Activated T-cell treated with anti-CD3 and anti-CD28 coated beads, Interleukin-2, amount 50 U/mL, for 4 hours (primary cell): ENCODE data around the gene UBE2S. TPM values are rescaled to one million over a fixed set of nuclear protein-coding genes. Genes with fewer than 3 reads are reported as not detected.

Source experiments
- ATAC-seq, 2 donors: fragments of 200-7000 bp; cut with Tn5 transposase; one replicate each; pipeline ENCODE4 v1.10.0; 2021
- DNase-seq: peaks from one replicate; pipeline ENCODE4 v3.0.0-alpha.2; 2020
- H3K27me3 Mint-ChIP-seq: one replicate; pipeline ENCODE4 v1.8.0; 2021; ENCODE audit warnings: low read depth, mixed read lengths
- H3K36me3 Mint-ChIP-seq: one replicate; pipeline ENCODE4 v1.8.0; 2022; ENCODE audit warnings: mixed read lengths; ENCODE audit not compliant: insufficient read depth
- H3K4me1 Mint-ChIP-seq: one replicate; pipeline ENCODE4 v1.8.0; 2021; ENCODE audit warnings: low read depth, mixed read lengths
- H3K4me3 Mint-ChIP-seq: one replicate; pipeline ENCODE4 v1.8.0; 2021; ENCODE audit warnings: mild to moderate bottlenecking, moderate library complexity, mixed read lengths
- H3K9me3 Mint-ChIP-seq: one replicate; pipeline ENCODE4 v1.8.0; 2021; ENCODE audit warnings: mixed read lengths
- total RNA-seq, 3 donors: library from RNA; stranded (reverse); gene quantifications; one replicate each; pipeline ENCODE4 v1.2.1, GENCODE V29; 2021

The UBE2S gene
- total RNA-seq, 3 donors from 2014 or later, result 226 to 281 (median 237) TPM

DNA sequence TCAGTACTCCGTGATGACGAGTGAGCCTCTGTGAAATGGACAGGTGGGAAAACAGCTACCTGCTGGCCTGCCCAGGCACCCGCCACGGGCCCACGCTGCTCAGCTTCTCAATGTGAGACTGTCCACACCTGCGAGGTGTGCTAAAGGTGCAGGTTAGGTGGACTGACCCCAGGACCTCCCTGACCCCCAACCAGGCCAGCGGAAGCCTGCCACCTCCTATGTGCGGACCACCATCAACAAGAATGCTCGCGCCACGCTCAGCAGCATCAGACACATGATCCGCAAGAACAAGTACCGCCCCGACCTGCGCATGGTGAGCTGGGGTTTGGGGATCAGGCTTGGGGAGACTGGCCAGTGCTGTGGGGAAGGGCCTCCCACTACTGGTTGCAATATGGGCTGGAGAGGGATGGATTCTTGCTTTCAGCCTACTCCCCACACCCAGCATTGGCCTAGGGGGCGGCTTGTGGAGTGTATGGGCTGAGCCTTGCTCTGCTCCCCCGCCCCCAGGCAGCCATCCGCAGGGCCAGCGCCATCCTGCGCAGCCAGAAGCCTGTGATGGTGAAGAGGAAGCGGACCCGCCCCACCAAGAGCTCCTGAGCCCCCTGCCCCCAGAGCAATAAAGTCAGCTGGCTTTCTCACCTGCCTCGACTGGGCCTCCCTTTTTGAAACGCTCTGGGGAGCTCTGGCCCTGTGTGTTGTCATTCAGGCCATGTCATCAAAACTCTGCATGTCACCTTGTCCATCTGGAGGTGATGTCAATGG, 19.7 kb downstream of the UBE2S start:
- DNase-seq (no peak), ATAC-seq (no peak)
- no peaks in the 10 kb centered on the region for H3K9me3 Mint-ChIP-seq
- H3K4me1 Mint-ChIP-seq, result peaks cover 54% of the 10 kb centered on the region
- H3K36me3 Mint-ChIP-seq, result peaks cover 32% of the 10 kb centered on the region
- peak overlapping the region; percentile 100 for H3K4me3 Mint-ChIP-seq
- no peaks in the 10 kb centered on the region for H3K27me3 Mint-ChIP-seq

- H3K27me3 Mint-ChIP-seq, result no peaks in the 10 kb centered on the region
- DNase-seq, result no peak
- H3K4me3 Mint-ChIP-seq, result peak overlapping the region; percentile 100
- peaks cover 66% of the 10 kb centered on the region for H3K4me1 Mint-ChIP-seq
- no peak for ATAC-seq
- no peaks in the 10 kb centered on the region for H3K9me3 Mint-ChIP-seq
- H3K36me3 Mint-ChIP-seq, result peaks cover 32% of the 10 kb centered on the region
Measured at GRCh38 chr19:55386493-55386971, 21.1 kb downstream of the UBE2S start.

DNA sequence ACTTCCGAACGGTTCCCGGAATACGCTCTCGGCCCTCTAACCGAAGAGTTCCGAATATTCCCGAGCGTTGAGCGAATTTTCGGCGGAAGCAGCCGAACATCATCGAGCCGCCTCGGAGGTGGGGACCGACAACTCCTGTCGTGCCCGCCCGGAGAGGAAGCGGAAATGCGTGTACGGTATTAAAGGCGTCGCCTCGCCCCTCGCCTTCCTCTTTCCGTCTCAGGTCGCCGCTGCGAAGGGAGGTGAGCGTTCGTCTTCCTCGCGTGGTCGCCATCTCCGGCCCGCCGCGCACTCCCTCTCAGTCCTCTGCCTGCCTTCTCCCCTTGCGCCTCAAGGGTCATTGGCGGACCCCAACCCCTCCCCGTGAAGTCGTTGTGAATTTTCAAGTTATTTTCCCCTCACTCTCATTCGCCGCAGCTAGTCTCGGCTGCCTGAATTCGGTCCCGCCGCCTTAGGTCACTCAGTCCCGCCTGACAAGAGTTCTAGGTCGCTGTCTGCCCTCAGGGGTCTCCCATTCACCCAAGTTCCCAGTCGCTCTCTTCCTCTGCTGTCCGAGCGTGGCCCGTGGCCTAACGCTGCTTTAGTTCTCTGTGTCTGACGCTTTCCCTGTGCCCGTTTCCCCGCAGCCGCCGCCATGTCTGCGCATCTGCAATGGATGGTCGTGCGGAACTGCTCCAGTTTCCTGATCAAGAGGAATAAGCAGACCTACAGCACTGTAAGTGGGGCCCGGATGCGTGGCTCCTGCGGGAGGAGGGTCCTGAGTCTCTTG, 21.7 kb downstream of the UBE2S start, which contains the start of gene RPL28:
Gene RPL28, plus strand, starts transcription at position 209 of the 769 bp plus-strand sequence. Its CDS starts 426 bp downstream, at position 635.
- DNase-seq (peak; percentile 97), ATAC-seq (peak; percentile 75)
- Mint-ChIP-seq H3K27me3 (no peaks in the 10 kb centered on the region), H3K36me3 (peaks cover 32% of the 10 kb centered on the region), H3K4me3 (peak within 1 kb of the TSS; percentile 100), H3K4me1 (peaks cover 64% of the 10 kb centered on the region), H3K9me3 (no peaks in the 10 kb centered on the region)

DNA sequence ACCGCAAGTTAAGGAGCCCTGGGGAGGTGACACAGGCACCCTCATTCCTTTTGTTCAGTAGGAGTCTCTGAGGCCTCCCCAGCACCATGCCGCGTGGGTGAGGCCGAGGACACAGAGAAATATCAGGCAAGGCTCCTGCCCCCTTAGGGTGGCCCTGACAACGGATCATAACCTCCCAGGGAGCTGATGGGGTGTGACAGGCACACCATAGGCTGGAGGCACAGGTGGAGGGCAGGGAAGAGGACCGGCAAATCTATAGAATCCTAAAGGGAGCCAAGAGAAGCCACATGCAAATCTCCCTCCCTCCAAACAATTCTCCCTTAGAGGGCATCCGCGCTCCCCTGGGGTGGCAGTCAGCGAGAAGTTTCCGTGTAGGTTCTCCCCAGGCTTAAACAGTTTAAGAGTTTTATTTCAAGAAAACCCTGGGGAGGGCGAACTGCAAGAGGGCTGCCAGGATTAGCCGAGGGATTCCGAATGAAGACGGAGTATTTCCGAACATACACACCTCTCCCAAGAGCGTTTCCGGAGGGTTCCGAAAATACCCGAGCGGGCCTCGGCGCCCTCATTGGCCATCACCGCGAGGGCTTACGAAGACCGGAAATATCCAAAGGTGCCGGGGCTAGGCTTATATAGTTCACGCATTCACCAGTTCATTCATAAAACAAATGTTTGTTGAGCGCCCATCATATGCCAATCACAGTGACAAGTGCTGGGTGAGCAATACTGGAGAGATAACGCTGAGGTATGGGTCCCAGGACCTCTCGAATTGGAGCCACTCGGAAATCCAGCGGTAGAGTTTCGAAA, 22.5 kb downstream of the UBE2S start:
- peaks cover 31% of the 10 kb centered on the region for H3K36me3 Mint-ChIP-seq

GRCh38 chr19:55384131-55384919, 23.3 kb downstream of the UBE2S start, which contains the start of gene TMEM238:
TSS of gene TMEM238 (minus strand) at chr19:55384292. CDS start at chr19:55384259, 33 bp downstream.
- ATAC-seq (peak; percentile 6 to 24), DNase-seq (no peak)
- H3K36me3 Mint-ChIP-seq, result peaks cover 24% of the 10 kb centered on the region
- no peaks in the 10 kb centered on the region for H3K9me3 Mint-ChIP-seq
- H3K4me3 Mint-ChIP-seq, result peak within 1 kb of the TSS; percentile 100
- peaks cover 52% of the 10 kb centered on the region for H3K4me1 Mint-ChIP-seq
- H3K27me3 Mint-ChIP-seq, result no peaks in the 10 kb centered on the region

More for the DNA sequence above, 22.5 kb downstream of the UBE2S start:
- DNase-seq, result peak; percentile 92
- H3K9me3 Mint-ChIP-seq, result no peaks in the 10 kb centered on the region
- peak overlapping the region; percentile 100 for H3K4me3 Mint-ChIP-seq
- H3K4me1 Mint-ChIP-seq, result peaks cover 59% of the 10 kb centered on the region
- ATAC-seq, result peak; percentile 77
- H3K27me3 Mint-ChIP-seq, result no peaks in the 10 kb centered on the region

DNA sequence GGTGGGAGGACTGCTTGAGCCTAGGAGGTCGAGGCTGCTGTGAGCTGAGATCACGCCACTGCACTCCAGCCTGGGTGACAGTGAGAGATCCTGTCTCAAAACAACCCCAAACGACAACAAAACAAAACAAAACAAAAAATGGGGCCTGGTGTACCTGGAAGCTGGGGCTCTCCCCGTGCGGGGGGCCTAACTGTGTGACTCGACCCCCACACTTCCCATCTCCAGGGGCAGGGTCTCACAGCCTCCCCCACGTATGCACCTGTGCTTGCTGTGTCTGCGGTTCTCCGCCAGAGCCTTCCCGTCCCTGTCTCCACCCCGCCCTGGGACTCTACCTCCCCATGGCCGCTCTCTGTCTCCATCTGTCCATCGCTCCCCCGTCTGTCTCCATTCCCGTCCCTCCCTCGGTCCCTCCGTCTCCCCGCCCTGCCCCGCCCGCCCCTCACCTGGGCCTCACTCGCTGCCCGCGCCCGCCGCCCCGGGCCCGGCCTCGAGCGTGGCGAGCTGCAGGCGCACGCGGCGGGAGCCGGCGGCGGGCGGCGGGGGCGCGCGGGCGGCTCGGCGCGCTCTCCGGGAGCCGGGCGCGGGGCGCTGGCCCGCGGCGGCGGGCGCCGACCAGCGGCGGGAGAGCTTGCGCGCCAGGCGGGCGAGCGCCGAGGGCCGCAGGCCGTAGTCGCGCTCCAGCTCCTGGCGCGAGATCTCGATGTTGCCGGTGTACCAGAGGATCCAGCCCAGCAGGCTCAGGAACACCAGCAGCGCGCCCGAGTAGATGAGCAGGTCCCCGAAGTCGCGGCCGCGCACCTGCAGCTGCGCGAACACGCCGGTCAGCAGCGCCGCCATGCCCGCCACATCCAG, 24.1 kb downstream of the UBE2S start:
- peaks cover 23% of the 10 kb centered on the region for H3K36me3 Mint-ChIP-seq
- DNase-seq, result peak; percentile 35
- H3K9me3 Mint-ChIP-seq, result no peaks in the 10 kb centered on the region
- peaks cover 44% of the 10 kb centered on the region for H3K4me1 Mint-ChIP-seq
- H3K27me3 Mint-ChIP-seq, result no peaks in the 10 kb centered on the region
- peak; percentile 11 for ATAC-seq
- H3K4me3 Mint-ChIP-seq, result peak overlapping the region; percentile 86

DNA sequence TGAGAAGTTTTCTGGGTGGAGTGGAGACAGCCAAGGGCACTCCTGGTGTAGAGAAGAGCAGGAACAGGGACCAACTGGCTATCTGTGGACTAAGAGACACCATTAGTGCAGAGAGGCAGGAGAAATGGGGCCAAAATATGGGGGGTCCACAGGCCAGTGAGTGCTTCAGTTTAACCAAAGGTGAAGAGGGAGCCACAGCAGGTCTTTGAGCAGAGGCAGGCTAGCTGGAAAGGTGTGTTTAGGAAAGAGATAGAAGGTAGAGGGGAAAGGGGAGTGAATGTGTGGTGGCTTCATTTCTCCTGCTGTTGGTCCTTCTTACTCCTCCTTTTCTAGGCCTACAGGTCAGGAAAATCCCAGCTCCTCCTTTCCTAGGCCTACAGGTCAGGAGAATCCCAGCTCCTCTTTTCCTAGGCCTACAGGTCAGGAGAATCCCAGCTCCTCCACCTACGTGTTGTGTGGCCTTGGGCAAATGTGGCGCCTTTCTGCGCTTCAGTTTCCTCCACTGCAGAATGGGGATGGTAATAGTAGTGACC, 25.0 kb downstream of the UBE2S start:
- no peak for DNase-seq
- Mint-ChIP-seq H3K9me3 (no peaks in the 10 kb centered on the region), H3K36me3 (peaks cover 20% of the 10 kb centered on the region), H3K4me1 (peaks cover 36% of the 10 kb centered on the region), H3K27me3 (no peaks in the 10 kb centered on the region), H3K4me3 (peak overlapping the region; percentile 86)
- ATAC-seq, result no peak

DNA sequence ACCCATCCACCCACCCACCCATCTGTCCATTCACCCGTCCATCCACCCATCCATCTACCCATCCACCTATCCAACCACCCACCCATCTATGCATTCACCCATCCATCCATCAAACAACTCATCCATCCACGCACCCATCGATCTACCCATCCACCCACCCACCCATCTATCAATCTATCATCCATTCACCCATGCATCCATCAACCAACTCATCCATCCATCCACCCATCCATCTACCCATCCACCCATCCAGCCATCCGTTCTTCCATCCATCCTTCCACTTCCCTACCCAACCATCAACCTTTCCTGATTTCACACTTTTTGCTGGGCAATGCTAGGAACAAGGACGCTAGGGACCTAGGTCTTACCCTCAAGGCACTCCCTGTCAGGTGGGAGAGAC, 25.6 kb downstream of the UBE2S start:
- ATAC-seq (no peak), DNase-seq (no peak)
- no peaks in the 10 kb centered on the region for H3K27me3 Mint-ChIP-seq
- no peaks in the 10 kb centered on the region for H3K9me3 Mint-ChIP-seq
- H3K4me1 Mint-ChIP-seq, result peaks cover 30% of the 10 kb centered on the region
- H3K36me3 Mint-ChIP-seq, result peaks cover 14% of the 10 kb centered on the region
- H3K4me3 Mint-ChIP-seq, result peak overlapping the region; percentile 86

GRCh38 chr19:55379174-55379573, 28.4 kb downstream of the UBE2S start:
- H3K36me3 Mint-ChIP-seq, result no peaks in the 10 kb centered on the region
- no peaks in the 10 kb centered on the region for H3K9me3 Mint-ChIP-seq
- peaks cover 17% of the 10 kb centered on the region for H3K4me1 Mint-ChIP-seq
- H3K4me3 Mint-ChIP-seq, result no peak overlapping the region
- no peak for DNase-seq
- H3K27me3 Mint-ChIP-seq, result peaks cover 8% of the 10 kb centered on the region
- no peak for ATAC-seq

DNA sequence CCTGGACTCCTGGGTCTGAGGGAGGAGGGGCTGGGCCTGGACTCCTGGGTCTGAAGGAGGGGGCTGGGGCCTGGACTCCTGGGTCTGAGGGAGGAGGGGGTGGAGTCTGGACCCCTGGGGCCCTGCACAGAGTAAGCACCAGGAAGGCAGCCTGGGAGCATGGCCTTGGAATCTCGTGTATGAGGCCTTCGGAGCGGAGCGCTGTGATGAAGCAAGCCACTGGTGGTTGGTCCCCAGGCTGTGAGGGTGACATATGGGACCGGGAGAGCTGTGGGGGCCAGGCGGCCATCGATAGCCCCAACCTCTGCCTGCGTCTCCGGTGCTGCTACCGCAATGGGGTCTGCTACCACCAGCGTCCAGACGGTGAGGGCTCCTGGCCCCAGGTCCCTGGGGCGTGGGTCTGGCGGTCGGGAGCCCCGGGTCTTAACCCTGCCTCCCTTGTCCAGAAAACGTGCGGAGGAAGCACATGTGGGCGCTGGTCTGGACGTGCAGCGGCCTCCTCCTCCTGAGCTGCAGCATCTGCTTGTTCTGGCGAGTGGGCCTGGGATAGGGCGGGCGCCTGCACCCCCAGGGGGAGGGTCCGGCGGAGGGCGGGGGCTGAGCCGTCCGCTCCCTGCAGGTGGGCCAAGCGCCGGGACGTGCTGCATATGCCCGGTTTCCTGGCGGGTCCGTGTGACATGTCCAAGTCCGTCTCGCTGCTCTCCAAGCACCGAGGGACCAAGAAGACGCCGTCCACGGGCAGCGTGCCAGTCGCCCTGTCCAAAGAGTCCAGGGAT, 30.0 kb downstream of the UBE2S start:
- Mint-ChIP-seq H3K27me3 (peaks cover 14% of the 10 kb centered on the region), H3K36me3 (no peaks in the 10 kb centered on the region), H3K4me1 (peaks cover 11% of the 10 kb centered on the region), H3K4me3 (no peak overlapping the region), H3K9me3 (no peaks in the 10 kb centered on the region)
- ATAC-seq, result no peak
- DNase-seq, result no peak

DNA sequence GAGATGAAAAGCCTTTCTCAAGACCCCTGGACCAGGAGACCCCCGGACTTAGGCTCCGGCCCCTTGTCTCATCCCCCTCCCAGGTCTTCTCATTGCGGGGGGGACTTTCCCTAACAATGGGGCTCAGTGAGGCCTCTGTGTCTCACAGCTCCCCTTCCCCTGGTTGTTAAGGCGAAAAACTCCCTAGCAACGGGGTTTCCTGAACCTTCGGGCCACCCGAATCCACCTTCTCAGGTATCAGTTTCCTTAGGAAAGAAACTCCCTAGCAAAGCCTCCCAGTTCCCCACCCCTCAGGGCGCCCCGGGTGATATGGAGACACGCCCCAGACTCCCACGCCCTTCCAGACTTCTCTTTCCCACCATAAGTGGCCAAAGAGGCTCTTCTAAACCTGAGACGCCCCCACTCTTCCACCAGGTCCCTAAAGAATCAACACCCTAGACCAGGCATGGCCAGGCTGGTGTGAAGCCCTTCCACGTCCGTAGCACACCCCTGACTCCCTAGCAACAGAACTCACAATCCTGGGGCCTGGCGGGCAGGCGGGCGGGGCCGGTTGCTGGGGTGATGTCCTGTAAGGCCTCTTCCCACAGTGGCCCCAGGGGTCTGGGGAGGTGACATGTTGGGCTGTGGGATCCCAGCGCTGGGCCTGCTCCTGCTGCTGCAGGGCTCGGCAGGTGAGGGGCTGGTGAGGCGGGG, 31.2 kb downstream of the UBE2S start, which contains the start of gene TMEM190:
Gene TMEM190, plus strand, starts transcription at position 586 of the 693 bp plus-strand sequence. Its CDS starts 28 bp downstream, at position 614.
- DNase-seq (no peak), ATAC-seq (no peak)
- H3K4me1 Mint-ChIP-seq, result peaks cover 3% of the 10 kb centered on the region
- no peaks in the 10 kb centered on the region for H3K36me3 Mint-ChIP-seq
- H3K4me3 Mint-ChIP-seq, result no peak within 1 kb of the TSS
- no peaks in the 10 kb centered on the region for H3K9me3 Mint-ChIP-seq
- peaks cover 25% of the 10 kb centered on the region for H3K27me3 Mint-ChIP-seq
